OCI-LY7 (cell line): ENCODE results near the gene COL5A1.

ENCODE experiments used
- CTCF ChIP-seq: fragments of 200-600 bp; sonication (generic); conservative IDR thresholded peaks from 2 replicates; pipeline ENCODE4 v1.5.1; 2014; ENCODE audit warnings: mild to moderate bottlenecking, antibody characterized with exemption, low read length, moderate library complexity, mixed read lengths
- EZH2phosphoT487 ChIP-seq: fragments of 200-600 bp; sonication (generic); IDR thresholded peaks from 2 replicates; pipeline ENCODE4 v1.6.1; 2018; ENCODE audit warnings: low read depth, borderline replicate concordance, mild to moderate bottlenecking, mixed run types, antibody characterized with exemption, low read length, moderate library complexity, mixed read lengths

- TF ChIP-seq CTCF (no peak), EZH2phosphoT487 (no peak)
Measured at GRCh38 chr9:134882204-134882785, 240.7 kb downstream of the COL5A1 start.
